Spleen (tissue), 11 donors: Measurements from ENCODE around the gene CD81. TPM values are rescaled to one million over a fixed set of nuclear protein-coding genes. Genes with fewer than 3 reads are reported as not detected.

Experiments
- DNase-seq: peaks from one replicate; pipeline ENCODE4 v3.0.0-alpha.2; 2020
- H3K27ac ChIP-seq, 8 donors: fragments of 200-600 bp; sonication (generic) in 7 of 8; 1 replicate in 4 of 8; 2 replicates in 4 of 8; pipeline versions ENCODE4 v1.5.0 to v1.8.0; 2016 to 2021; ENCODE audit warnings: inconsistent platforms in 4 of 8, mild to moderate bottlenecking in 4 of 8, moderate library complexity in 1 of 8
- H3K27me3 ChIP-seq, 7 donors: fragments of 200-600 bp; sonication (generic) in 6 of 7; replicated peaks in 1 of 7; 1 replicate in 4 of 7; 2 replicates in 3 of 7; pipeline versions ENCODE4 v1.5.0 to v1.8.0; 2016 to 2021; ENCODE audit warnings: inconsistent platforms in 3 of 7, mild to moderate bottlenecking in 1 of 7
- H3K36me3 ChIP-seq, 6 donors: fragments of 200-600 bp; sonication (generic) in 5 of 6; 1 replicate in 4 of 6; 2 replicates in 2 of 6; pipeline versions ENCODE4 v1.5.0 to v1.8.0; 2016 to 2021; ENCODE audit warnings: inconsistent platforms in 2 of 6
- H3K4me1 ChIP-seq, 6 donors: fragments of 200-600 bp; sonication (generic) in 5 of 6; 1 replicate in 3 of 6; 2 replicates in 3 of 6; pipeline versions ENCODE4 v1.5.0 to v1.8.0; 2016 to 2021; ENCODE audit warnings: inconsistent platforms in 3 of 6
- H3K4me3 ChIP-seq, 8 donors: fragments of 200-600 bp; sonication (generic) in 7 of 8; 1 replicate in 4 of 8; 2 replicates in 4 of 8; pipeline versions ENCODE4 v1.5.0 to v1.8.0; 2016 to 2021; ENCODE audit warnings: inconsistent platforms in 4 of 8, mild to moderate bottlenecking in 4 of 8, moderate library complexity in 2 of 8
- H3K9me3 ChIP-seq, 8 donors: fragments of 200-600 bp; sonication (generic) in 7 of 8; 1 replicate in 4 of 8; 2 replicates in 4 of 8; pipeline versions ENCODE4 v1.5.0 to v1.8.0; 2016 to 2021; ENCODE audit warnings: inconsistent platforms in 4 of 8
- POLR2A ChIP-seq, 3 donors: fragments of 450-650 bp; IDR thresholded peaks; one replicate each; pipeline ENCODE4 v1.5.1; 2017; ENCODE audit warnings: antibody characterized with exemption in 3 of 3, mild to moderate bottlenecking in 1 of 3
- POLR2AphosphoS5 ChIP-seq, 3 donors: sonication (generic); formaldehyde crosslinking; IDR thresholded peaks; one replicate each; pipeline ENCODE4 v1.5.1; 2017; ENCODE audit warnings: antibody characterized with exemption in 3 of 3
- WGBS, 5 donors: extraction: QIAGEN DNeasy Blood & Tissue Kit in 3 of 5; methylation state at CpG; one replicate each; pipeline versions ENCODE4 v1.1.5 to v1.1.7; 2013 to 2018; 5-methylcytosine and 5-hydroxymethylcytosine counted together
- intact Hi-C: fragments of 100-400 bp; cut with DNase I; formaldehyde crosslinking; loops from one replicate; pipeline ENCODE4 v1.15.0; 2023; ENCODE audit warnings: low total_unique reads
- polyA plus RNA-seq, 3 donors: library from polyadenylated mRNA; stranded (reverse); fragments of 200-250 nt; gene quantifications; one replicate each; pipeline ENCODE4 v1.2.1, GENCODE V29; 2013
- total RNA-seq, 7 donors: library from RNA; depleted of rRNA in 3 of 7; stranded (reverse); fragments of >200 nt in 3 of 7; fragmentation: NEBNext Ultra II Directional in 4 of 7; extraction: Animal tissue kit (Norgen Biotek cat#: 25700) in 4 of 7; gene quantifications; one replicate each; pipeline versions ENCODE4 v1.1.0 to v1.2.1, GENCODE V29; 2016 to 2021
- TF ChIP-seq, protein P1 (sequence below), 11 experiments: fragments of 200-600 bp in 7 of 11; fragments of 450-650 bp in 4 of 11; sonication (generic) in 4 of 11; IDR thresholded peaks in 8 of 11; conservative IDR thresholded peaks in 3 of 11; 1 replicate in 7 of 11; 2 replicates in 4 of 11; pipeline versions ENCODE4 v1.4.0 to v1.8.0; 2016 to 2021; ENCODE audit warnings: antibody characterized with exemption in 11 of 11, inconsistent platforms in 4 of 11, mild to moderate bottlenecking in 1 of 11
- donor health status: healthy with polysubstance abuse.
- donor health status: DM: no; HTN: no; CAD: no; lungs with moderate emphysema.
- donor health status: DM: no; HTN: no; CAD: no.
- donor health status: Bipolar disorder and iron deficiency.
- donor health status: healthy.
- donor health status: DM: no; HTN: no; CAD: no.
- donor health status: DM: yes; HTN: yes; CAD: no.

CD81 gene
- total and polyA plus RNA-seq, 10 donors: 191 to 594 (median 433) TPM

DNA sequence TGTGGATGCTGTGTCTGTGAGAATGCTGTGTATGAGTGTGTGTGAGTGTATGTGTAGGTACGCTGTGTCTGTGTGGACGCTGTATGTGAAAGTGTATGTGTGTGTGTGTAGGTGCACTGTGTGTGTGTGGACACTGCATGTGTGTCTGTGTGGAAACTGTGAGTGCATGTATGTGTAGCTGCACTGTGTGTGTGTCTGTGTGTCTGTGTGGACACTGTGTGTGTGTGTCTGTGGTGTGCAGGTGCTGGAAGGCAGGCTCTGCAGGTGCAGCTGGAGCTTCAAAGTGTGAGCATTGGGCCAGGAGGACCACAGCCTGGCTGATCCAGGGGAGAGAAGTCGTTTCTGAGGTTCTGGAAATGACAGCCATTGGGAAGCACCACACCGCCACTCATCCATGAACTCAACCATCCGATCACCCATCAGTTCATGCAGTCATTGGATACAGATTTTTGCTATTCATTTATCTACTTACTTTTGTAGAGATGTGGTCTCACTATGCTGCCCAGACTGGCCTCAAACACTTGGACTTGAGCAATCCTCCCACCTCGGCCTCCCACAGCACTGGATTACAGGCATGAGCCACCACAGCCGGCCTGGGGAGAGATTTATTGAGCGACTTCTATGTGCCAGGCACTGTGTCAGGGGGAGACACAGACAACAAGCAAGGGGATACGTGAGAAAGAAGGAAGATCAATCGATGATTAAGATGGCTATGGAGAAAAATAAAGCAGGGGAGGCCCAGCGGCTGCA is 57.6 kb downstream of the CD81 start:
- Histone ChIP-seq H3K9me3 (no peaks in the 10 kb centered on the region), H3K36me3 (no peaks in the 10 kb centered on the region), H3K27me3 (peaks cover 0 to 28% (median 0%) of the 10 kb centered on the region in 7 donors), H3K4me1 (no peaks in the 10 kb centered on the region), H3K4me3 (no peak overlapping the region), H3K27ac (no peak overlapping the region)
- WGBS, 5 donors: 84 to 91% (median 86%) methylated on average over 11 of the region's 11 CpGs
- no peak for DNase-seq
- intact Hi-C loops: no loop called here
- TF ChIP-seq, protein P1, sequence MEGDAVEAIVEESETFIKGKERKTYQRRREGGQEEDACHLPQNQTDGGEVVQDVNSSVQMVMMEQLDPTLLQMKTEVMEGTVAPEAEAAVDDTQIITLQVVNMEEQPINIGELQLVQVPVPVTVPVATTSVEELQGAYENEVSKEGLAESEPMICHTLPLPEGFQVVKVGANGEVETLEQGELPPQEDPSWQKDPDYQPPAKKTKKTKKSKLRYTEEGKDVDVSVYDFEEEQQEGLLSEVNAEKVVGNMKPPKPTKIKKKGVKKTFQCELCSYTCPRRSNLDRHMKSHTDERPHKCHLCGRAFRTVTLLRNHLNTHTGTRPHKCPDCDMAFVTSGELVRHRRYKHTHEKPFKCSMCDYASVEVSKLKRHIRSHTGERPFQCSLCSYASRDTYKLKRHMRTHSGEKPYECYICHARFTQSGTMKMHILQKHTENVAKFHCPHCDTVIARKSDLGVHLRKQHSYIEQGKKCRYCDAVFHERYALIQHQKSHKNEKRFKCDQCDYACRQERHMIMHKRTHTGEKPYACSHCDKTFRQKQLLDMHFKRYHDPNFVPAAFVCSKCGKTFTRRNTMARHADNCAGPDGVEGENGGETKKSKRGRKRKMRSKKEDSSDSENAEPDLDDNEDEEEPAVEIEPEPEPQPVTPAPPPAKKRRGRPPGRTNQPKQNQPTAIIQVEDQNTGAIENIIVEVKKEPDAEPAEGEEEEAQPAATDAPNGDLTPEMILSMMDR (IDR thresholded peaks at IDR 0.05 in 8 of 11, conservative IDR thresholded peaks at IDR 0.05 in 3 of 11): no peak
- TF ChIP-seq POLR2AphosphoS5 (IDR thresholded peaks at IDR 0.05) (no peak), POLR2A (IDR thresholded peaks at IDR 0.05) (no peak)

GRCh38 chr11:2435288-2436012 is 58.3 kb downstream of the CD81 start:
- WGBS, 5 donors: 83 to 94% (median 88%) methylated on average over 12 of the region's 12 CpGs
- Histone ChIP-seq H3K27me3 (peaks cover 0 to 32% (median 0%) of the 10 kb centered on the region in 7 donors), H3K36me3 (no peaks in the 10 kb centered on the region), H3K9me3 (no peaks in the 10 kb centered on the region), H3K4me1 (no peaks in the 10 kb centered on the region), H3K4me3 (no peak overlapping the region), H3K27ac (no peak overlapping the region)
- intact Hi-C loops: no loop called here
- DNase-seq: peak; percentile 43
- TF ChIP-seq, protein P1 (IDR thresholded peaks at IDR 0.05 in 8 of 11, conservative IDR thresholded peaks at IDR 0.05 in 3 of 11): no peak
- TF ChIP-seq POLR2AphosphoS5 (IDR thresholded peaks at IDR 0.05) (no peak), POLR2A (IDR thresholded peaks at IDR 0.05) (no peak)

DNA sequence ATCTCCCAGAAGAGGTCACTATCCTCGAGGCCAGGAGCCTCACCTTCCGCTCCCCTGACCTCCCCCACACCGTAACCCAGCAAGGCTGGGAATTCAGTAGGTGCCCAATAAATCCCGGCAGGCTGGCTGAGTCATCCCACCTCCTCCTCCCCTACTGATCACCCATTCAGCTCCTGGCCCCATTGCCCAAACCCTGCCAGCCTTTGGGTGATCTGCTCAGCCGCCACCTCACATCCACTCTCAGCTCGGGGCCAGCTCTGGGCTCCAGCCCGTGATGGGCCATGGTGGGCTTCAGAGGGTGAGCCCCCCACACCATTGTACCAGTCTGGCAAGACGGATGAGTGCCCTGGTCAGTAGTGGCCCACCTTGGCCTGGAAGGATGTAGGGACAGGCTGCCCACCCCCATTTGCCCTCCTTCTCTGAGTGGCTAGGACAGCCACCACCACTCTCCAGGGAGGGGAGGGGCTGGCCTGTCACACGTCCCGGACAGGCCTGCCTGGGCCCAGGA is 59.0 kb downstream of the CD81 start:
- peak; percentile 73 for DNase-seq
- Histone ChIP-seq H3K27me3 (peaks cover 0 to 36% (median 0%) of the 10 kb centered on the region in 7 donors), H3K27ac (no peak overlapping the region), H3K9me3 (no peaks in the 10 kb centered on the region), H3K4me1 (no peaks in the 10 kb centered on the region), H3K36me3 (no peaks in the 10 kb centered on the region), H3K4me3 (no peak overlapping the region)
- WGBS, 5 donors: 82 to 89% (median 86%) methylated on average over 7 to 10 of the region's 10 CpGs
- intact Hi-C loops: no loop called here
- no peak for TF ChIP-seq POLR2AphosphoS5 (IDR thresholded peaks at IDR 0.05)
- TF ChIP-seq POLR2A (IDR thresholded peaks at IDR 0.05): no peak
- TF ChIP-seq, protein P1 (IDR thresholded peaks at IDR 0.05 in 8 of 11, conservative IDR thresholded peaks at IDR 0.05 in 3 of 11): no peak

- DNase-seq: peak; percentile 54
- H3K36me3 ChIP-seq: no peaks in the 10 kb centered on the region
- H3K27ac ChIP-seq: no peak overlapping the region
- intact Hi-C loops: no loop called here
- TF ChIP-seq POLR2AphosphoS5 (IDR thresholded peaks at IDR 0.05) (no peak), POLR2A (IDR thresholded peaks at IDR 0.05) (no peak)
- TF ChIP-seq, protein P1 (IDR thresholded peaks at IDR 0.05 in 8 of 11, conservative IDR thresholded peaks at IDR 0.05 in 3 of 11): no peak
- H3K4me3 ChIP-seq: no peak overlapping the region
- no peaks in the 10 kb centered on the region for H3K9me3 ChIP-seq
- H3K27me3 ChIP-seq: peaks cover 0 to 42% (median 0%) of the 10 kb centered on the region in 7 donors
- 83 to 94% (median 88%) methylated on average over 6 to 13 of the region's 13 CpGs for WGBS, 5 donors
- H3K4me1 ChIP-seq: no peaks in the 10 kb centered on the region
Measured at GRCh38 chr11:2436521-2437031, 59.5 kb downstream of the CD81 start.
